OCI-LY1 (cell line): Measurements from ENCODE around the gene KLK5.

ENCODE experiments used
- EZH2 ChIP-seq: fragments of 200-600 bp; sonication (generic), shearing (Covaris generic); IDR thresholded peaks from 2 replicates; pipeline ENCODE4 v1.8.0; 2017; ENCODE audit warnings: borderline replicate concordance, mixed run types, mild to moderate bottlenecking, antibody characterized with exemption, low read length, moderate library complexity, mixed read lengths
- TF ChIP-seq, protein P1 (sequence below): fragments of 200-600 bp; sonication (generic), shearing (Covaris generic); IDR thresholded peaks from 2 replicates; pipeline ENCODE4 v1.5.1; 2017; ENCODE audit warnings: mild to moderate bottlenecking, antibody characterized with exemption, low read length, moderate library complexity, mixed read lengths

DNA sequence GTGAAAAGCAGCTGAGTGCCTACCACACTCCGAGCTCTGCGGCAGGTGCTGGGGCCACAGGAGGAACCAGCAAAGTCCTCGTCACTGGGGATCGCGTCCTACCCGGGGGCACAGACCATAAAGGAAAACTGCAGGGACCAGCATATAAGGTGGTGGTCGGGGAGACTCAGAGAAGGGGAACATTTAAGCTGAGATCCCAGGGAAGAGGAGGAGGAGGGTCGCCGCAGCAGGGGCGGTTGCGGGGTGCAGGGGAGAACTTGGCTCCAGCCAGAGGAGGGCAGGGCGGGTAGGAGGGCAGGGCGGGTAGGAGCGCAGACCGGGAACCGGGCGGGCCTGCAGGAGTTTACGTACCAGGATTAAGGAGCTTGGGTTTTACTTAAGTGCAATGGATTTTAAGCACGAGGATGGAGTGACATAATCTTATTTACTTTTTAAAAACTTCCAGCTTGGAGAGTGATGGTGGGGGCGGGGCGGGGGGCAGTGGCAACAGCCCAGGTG, 40.7 kb downstream of the KLK5 start:
- TF ChIP-seq, protein P1, sequence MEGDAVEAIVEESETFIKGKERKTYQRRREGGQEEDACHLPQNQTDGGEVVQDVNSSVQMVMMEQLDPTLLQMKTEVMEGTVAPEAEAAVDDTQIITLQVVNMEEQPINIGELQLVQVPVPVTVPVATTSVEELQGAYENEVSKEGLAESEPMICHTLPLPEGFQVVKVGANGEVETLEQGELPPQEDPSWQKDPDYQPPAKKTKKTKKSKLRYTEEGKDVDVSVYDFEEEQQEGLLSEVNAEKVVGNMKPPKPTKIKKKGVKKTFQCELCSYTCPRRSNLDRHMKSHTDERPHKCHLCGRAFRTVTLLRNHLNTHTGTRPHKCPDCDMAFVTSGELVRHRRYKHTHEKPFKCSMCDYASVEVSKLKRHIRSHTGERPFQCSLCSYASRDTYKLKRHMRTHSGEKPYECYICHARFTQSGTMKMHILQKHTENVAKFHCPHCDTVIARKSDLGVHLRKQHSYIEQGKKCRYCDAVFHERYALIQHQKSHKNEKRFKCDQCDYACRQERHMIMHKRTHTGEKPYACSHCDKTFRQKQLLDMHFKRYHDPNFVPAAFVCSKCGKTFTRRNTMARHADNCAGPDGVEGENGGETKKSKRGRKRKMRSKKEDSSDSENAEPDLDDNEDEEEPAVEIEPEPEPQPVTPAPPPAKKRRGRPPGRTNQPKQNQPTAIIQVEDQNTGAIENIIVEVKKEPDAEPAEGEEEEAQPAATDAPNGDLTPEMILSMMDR = no peak
- no peak for TF ChIP-seq EZH2
